HG03354 (cell line): ENCODE data around the gene SUSD1.

Source experiments
- ATAC-seq: cut with Tn5 transposase; IDR thresholded peaks from one replicate; pipeline ENCODE4 v1.9.1; 2021; ENCODE audit warnings: mild to moderate bottlenecking; ENCODE audit not compliant: unreplicated experiment, poor library complexity, severe bottlenecking

The SUSD1 gene

DNA sequence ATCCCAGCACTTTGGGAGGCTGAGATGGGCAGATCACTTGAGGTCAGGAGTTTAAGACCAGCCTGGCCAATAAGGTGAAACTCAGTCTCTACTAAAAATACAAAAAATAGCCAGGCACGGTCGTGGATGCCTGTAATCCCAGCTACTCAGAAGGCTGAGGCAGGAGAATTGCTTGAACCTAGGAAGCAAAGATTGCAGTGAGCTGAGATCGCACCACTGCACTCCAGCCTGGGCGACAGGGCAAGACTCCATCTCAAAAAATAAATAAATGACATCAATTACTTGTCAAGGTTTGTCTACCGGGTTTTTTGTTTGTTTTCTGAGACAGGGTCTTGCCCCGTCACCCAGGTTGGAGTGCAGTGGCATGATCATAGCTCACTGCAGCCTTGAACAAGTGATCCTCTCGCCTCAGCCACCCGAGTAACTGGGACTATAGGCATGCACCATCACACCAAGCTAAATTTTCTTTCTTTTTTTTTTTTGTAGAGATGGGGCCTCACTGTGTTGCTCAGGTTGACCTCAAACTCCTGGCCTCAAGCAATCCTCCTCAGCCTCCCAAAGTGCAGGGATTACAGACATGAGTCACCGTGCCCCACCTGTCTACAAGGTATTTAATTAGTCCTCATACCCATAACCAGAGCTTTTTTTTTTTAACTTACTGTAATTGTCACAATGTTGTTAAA is 64.9 kb downstream of the SUSD1 start:
- no peak for ATAC-seq

DNA sequence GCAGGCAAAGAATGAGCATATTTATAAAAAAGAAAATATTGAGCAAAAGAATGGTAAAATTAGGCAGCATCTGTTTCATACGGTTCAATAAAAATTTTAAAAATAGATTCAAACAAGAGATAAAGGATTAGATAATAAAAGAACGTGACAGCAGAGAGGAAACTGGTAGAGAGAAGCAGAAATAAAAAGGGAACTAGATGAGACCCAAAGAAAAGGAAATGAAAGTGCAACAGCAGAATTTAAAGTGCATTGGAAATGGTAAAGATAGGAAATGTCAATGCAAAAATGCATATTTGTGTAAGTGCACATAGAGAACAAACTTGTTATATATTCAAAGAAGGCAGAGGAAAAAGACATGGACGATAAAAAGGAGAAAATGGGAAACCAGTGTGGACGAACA is 70.2 kb downstream of the SUSD1 start:
- no peak for ATAC-seq

- no peak for ATAC-seq
Measured at GRCh38 chr9:112104401-112104800, 70.7 kb downstream of the SUSD1 start.

GRCh38 chr9:112103405-112103804 is 71.7 kb downstream of the SUSD1 start:
- no peak for ATAC-seq

GRCh38 chr9:112097712-112098688 is 77.1 kb downstream of the SUSD1 start:
- peak; percentile 73 for ATAC-seq

DNA sequence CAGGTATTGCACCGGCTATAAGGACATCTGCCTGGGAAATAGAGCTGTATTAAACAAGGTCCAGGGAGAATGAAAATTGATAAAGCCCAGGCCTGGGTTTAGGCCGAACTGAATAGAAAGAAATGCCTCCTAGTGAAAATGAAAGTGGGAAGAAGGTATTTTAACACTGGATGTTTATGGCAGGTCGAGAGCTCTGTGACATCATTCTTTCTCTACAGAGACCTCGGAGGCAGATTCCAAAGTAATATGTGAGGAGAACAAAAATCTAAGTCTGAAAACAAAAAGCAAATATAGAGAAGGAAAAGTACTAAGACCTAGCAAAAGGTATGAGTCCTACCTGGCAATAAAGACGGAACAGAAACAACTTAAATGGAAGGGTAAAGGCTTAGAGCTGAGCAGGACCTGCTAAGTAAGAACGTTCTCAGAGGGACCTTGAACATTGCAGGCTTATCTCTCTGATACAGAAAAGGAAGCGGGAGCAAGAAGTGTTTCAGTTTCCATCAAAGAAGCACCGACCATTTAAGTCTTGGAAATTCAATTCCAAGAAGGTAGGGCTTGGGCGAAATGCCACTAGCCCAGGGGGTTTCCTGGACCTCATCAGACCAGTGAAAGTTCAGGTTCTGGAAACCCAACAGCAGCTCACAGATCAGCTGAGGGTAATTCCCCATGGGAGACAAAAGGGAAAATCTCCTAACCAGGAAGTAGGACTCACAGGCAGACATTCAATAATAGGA is 80.0 kb downstream of the SUSD1 start:
- no peak for ATAC-seq

DNA sequence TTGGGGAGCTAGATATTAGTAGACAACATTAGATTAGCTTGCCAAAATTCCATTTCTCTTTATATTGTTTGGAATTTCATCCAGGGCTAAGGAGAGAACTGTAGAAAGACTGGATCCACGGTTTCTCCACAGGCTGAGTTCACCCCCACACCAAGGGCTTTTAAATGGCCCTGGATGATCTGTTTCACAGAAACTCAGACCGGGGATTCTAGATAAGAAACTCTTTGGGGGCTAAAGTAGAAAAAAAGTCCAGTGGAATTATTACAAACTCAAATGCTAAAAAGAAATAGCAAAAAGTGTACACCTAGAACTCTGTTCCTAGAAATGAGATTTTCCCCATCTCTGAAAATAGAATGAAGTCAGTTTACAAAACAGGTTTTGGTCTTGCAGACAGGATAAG is 80.9 kb downstream of the SUSD1 start:
- ATAC-seq = no peak

GRCh38 chr9:112093870-112094216 is 81.3 kb downstream of the SUSD1 start:
- no peak for ATAC-seq

GRCh38 chr9:112093147-112093869 is 81.8 kb downstream of the SUSD1 start:
- no peak for ATAC-seq

- ATAC-seq = no peak
Measured at GRCh38 chr9:112091810-112092209, 83.3 kb downstream of the SUSD1 start.

DNA sequence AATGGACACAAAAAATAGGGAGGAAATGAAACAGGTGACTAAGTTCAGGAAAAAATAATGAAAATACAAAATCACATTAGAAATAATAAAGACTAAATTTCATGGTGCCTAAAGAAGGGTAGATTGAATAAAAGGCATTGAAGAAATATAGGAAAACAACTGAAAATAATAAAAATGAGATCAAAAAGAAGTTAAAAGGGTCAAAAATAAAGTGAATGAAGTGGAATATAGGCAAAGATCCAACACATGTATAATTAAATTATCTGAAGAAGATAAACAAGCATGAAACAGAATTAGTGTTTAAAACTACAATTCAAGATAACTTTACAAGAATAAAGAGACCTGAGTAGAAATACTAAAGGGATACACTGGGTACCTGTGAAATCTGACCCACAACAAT is 87.6 kb downstream of the SUSD1 start:
- no peak for ATAC-seq

DNA sequence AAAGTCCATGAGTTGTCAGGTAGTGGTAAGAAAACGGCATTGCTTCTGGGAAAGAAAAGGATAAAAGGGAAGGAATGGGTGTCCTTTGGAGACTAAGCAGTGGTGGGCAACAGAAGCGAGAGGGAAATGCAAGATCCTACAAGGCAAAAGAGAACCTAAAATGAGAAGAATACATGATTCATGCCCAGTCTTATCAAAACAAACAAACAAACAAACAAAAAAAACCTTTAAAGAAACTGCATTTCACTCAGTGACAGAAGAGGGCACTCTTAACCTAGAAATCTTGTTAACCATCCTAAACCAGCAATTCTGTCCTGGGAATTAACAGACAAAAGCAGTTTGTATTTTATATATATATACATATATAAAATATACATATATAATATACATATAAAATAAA is 88.5 kb downstream of the SUSD1 start:
- no peak for ATAC-seq

DNA sequence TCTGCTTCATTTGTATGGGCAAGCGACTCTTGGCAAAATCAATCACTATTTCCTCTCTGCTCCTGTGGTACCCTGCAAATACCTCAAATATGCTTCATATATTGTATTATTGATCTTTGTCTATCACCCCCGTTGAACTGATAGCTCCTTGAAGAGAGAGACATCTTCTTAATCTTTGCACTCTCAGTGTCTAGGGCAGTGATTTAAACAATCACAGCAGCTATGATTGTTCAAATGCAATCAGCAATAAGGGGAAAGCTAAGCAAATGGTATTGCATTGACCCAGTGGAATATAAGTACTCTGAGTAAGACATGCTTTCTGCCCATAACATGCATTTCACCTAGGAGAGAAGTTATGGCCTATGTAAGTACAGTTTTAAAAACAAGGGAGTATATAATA is 90.2 kb downstream of the SUSD1 start:
- ATAC-seq = no peak

DNA sequence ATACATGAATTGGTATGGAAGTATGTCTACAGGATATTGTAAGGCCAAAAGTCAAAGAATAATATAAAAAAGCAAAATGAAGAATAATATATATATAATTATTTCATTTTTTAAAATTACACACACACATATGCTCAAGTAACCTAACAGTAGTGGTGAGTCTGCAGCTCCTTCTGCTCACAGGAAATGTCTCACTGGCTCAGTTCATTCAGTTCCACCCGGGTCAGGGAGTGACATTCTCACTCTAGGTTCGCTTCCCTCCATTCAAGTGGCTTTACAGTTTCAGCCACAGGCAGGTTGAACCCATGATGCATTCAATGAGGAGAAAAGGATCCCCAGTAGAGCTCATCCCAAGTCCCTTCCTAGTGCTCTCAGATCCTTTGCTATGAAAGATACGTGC is 90.8 kb downstream of the SUSD1 start:
- ATAC-seq = no peak

- no peak for ATAC-seq
Measured at GRCh38 chr9:112081918-112082729, 93.0 kb downstream of the SUSD1 start.

GRCh38 chr9:112080831-112081542 is 94.1 kb downstream of the SUSD1 start:
- ATAC-seq = no peak

DNA sequence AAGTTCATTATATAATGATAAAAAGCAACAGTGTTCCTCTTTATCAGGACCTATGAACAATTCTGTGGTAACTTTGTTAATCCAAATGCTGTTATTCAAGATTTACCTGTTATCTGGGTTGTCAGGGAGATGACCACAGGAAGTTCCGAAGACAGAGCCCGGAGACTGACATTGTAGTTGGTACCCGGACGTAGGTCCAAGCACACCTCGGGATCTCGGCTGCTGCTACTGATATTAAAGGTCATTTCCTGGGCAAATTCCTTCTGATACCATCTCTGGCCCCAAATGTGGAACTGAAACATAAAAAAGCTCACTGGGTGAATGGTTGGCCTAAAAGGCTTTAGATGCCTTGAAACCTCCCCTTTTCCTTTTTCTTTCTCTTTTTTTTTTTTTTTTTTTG is 96.7 kb downstream of the SUSD1 start:
- ATAC-seq = peak; percentile 90

DNA sequence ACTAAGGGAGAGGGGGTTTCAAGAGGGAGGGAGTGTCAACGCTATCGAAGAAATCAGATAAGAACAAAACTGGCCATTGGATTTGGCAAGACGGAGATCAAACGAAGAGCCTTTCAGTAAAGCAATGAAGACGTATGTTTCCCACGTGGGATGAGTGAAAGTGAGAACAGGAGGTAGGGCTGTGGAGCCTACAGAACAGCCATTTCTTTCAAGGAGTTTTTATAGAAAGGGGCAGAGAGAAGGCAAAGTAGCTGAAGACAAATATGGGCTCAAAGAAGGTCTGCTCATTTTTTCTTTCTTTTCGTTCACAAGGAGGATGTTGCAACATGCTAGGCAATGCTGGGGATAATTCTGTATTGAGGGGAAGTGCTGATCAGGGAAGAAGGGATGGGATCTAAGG is 98.3 kb downstream of the SUSD1 start:
- ATAC-seq = no peak

DNA sequence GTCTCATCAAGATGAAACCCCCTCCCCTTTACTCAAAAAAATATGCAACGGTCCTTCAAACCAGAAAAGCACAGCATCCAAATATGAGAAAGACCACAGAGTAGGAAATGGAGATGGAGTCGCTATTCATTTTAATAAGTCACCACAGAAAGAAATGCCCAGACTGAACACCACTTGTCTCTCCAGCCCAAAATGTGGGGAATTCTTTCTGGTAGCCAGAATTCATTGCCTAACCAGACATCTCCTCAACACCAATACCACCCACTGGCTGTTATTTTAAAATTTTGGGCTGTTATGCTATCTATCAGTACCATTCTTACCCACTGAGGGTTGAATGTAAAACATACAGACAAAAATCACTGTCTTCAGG is 100.1 kb downstream of the SUSD1 start:
- ATAC-seq = no peak
